ENCODE data around the gene C9orf78. TPM values are rescaled to one million over a fixed set of nuclear protein-coding genes. Genes with fewer than 3 reads are reported as not detected.

The C9orf78 gene
- total and polyA plus RNA-seq, 9 of the 15 experiments (the other 6 are each of a cell fraction or from before 2014, with no cell fraction given), result 94.6 to 266 (median 202) TPM

DNA sequence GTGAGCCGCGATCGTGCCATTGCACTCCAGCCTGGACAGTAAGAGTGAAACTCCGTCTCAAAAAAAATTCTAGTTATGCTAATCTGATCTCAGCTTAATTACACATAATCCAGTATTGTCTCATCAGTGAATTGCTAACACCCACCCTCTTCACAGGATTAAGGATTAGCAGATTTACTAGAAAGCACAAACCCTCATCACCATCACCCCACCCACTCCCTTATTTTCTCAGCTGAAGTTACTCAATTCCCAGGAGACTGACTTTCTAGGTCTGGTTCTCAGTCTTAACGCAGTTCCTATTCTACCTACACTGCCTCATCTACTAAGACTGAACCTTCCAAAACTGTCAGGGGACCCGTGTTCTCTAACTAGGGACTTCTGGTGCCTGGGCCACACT is 23.1 kb downstream of the C9orf78 start (continued):
- TF ChIP-seq TEAD2 (tag; IDR thresholded peaks at IDR 0.05), result no peak
- TF ChIP-seq PTBP1 (IDR thresholded peaks at IDR 0.05; ENCODE audit: low read depth, low read length), result no peak
- TF ChIP-seq ZNF830 (CRISPR knock-in tag; IDR thresholded peaks at IDR 0.05), result no peak
- TF ChIP-seq SAP30 (IDR thresholded peaks at IDR 0.05; ENCODE audit: borderline replicate concordance, insufficient read depth, low read depth, low read length, poor library complexity, severe bottlenecking), result no peak
- TF ChIP-seq ZNF766 (CRISPR knock-in tag; conservative IDR thresholded peaks at IDR 0.05), result no peak
- TF ChIP-seq, protein P1, sequence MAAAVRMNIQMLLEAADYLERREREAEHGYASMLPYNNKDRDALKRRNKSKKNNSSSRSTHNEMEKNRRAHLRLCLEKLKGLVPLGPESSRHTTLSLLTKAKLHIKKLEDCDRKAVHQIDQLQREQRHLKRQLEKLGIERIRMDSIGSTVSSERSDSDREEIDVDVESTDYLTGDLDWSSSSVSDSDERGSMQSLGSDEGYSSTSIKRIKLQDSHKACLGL (CRISPR knock-in tag; IDR thresholded peaks at IDR 0.05; ENCODE audit: borderline replicate concordance, poor library complexity, severe bottlenecking), result no peak
- TF ChIP-seq, protein P2, sequence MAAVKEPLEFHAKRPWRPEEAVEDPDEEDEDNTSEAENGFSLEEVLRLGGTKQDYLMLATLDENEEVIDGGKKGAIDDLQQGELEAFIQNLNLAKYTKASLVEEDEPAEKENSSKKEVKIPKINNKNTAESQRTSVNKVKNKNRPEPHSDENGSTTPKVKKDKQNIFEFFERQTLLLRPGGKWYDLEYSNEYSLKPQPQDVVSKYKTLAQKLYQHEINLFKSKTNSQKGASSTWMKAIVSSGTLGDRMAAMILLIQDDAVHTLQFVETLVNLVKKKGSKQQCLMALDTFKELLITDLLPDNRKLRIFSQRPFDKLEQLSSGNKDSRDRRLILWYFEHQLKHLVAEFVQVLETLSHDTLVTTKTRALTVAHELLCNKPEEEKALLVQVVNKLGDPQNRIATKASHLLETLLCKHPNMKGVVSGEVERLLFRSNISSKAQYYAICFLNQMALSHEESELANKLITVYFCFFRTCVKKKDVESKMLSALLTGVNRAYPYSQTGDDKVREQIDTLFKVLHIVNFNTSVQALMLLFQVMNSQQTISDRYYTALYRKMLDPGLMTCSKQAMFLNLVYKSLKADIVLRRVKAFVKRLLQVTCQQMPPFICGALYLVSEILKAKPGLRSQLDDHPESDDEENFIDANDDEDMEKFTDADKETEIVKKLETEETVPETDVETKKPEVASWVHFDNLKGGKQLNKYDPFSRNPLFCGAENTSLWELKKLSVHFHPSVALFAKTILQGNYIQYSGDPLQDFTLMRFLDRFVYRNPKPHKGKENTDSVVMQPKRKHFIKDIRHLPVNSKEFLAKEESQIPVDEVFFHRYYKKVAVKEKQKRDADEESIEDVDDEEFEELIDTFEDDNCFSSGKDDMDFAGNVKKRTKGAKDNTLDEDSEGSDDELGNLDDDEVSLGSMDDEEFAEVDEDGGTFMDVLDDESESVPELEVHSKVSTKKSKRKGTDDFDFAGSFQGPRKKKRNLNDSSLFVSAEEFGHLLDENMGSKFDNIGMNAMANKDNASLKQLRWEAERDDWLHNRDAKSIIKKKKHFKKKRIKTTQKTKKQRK (IDR thresholded peaks at IDR 0.05; ENCODE audit: borderline replicate concordance, low read depth, low read length), result no peak
- TF ChIP-seq TCFL5 (CRISPR knock-in tag; conservative IDR thresholded peaks at IDR 0.05), result no peak
- TF ChIP-seq ZNF79 (CRISPR knock-in tag; IDR thresholded peaks at IDR 0.05; ENCODE audit: low read depth), result no peak
- no peak for TF ChIP-seq HDAC2 (IDR thresholded peaks at IDR 0.05)
- TF ChIP-seq, protein P3, sequence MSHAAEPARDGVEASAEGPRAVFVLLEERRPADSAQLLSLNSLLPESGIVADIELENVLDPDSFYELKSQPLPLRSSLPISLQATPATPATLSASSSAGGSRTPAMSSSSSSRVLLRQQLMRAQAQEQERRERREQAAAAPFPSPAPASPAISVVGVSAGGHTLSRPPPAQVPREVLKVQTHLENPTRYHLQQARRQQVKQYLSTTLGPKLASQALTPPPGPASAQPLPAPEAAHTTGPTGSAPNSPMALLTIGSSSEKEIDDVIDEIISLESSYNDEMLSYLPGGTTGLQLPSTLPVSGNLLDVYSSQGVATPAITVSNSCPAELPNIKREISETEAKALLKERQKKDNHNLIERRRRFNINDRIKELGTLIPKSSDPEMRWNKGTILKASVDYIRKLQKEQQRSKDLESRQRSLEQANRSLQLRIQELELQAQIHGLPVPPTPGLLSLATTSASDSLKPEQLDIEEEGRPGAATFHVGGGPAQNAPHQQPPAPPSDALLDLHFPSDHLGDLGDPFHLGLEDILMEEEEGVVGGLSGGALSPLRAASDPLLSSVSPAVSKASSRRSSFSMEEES (CRISPR knock-in tag; IDR thresholded peaks at IDR 0.05), result 0 out of 2 replicates have a peak, but pooled peaks have one; percentile 3
- 0 out of 4 replicates have a peak, but pooled peaks of 1 of the 2 experiments have one; percentile 41 for TF ChIP-seq MAZ (CRISPR knock-in tag; conservative IDR thresholded peaks at IDR 0.05 in 1 of 2, IDR thresholded peaks at IDR 0.05 in 1 of 2)
- TF ChIP-seq POLR3A (IDR thresholded peaks at IDR 0.05; ENCODE audit: borderline replicate concordance, extremely low read depth, insufficient read depth, insufficient read length), result no peak
- TF ChIP-seq OTX1 (CRISPR knock-in tag; IDR thresholded peaks at IDR 0.05), result peak; percentile 64; the same call in 1 of the 2 replicates
- no peak for TF ChIP-seq ZNF23 (CRISPR knock-in tag; IDR thresholded peaks at IDR 0.05)
- TF ChIP-seq, protein P4, sequence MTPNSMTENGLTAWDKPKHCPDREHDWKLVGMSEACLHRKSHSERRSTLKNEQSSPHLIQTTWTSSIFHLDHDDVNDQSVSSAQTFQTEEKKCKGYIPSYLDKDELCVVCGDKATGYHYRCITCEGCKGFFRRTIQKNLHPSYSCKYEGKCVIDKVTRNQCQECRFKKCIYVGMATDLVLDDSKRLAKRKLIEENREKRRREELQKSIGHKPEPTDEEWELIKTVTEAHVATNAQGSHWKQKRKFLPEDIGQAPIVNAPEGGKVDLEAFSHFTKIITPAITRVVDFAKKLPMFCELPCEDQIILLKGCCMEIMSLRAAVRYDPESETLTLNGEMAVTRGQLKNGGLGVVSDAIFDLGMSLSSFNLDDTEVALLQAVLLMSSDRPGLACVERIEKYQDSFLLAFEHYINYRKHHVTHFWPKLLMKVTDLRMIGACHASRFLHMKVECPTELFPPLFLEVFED (CRISPR knock-in tag; conservative IDR thresholded peaks at IDR 0.05), result 0 out of 2 replicates have a peak, but pooled peaks have one; percentile 6
- no peak for TF ChIP-seq PTRF (tag; IDR thresholded peaks at IDR 0.05)
- TF ChIP-seq, protein P5, sequence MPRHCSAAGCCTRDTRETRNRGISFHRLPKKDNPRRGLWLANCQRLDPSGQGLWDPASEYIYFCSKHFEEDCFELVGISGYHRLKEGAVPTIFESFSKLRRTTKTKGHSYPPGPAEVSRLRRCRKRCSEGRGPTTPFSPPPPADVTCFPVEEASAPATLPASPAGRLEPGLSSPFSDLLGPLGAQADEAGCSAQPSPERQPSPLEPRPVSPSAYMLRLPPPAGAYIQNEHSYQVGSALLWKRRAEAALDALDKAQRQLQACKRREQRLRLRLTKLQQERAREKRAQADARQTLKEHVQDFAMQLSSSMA (CRISPR knock-in tag; IDR thresholded peaks at IDR 0.05), result 0 out of 2 replicates have a peak, but pooled peaks have one; percentile 12
